IMR-90 (cell line): Measurements from ENCODE around the gene COTL1. TPM values are rescaled to one million over a fixed set of nuclear protein-coding genes. Genes with fewer than 3 reads are reported as not detected.
A peak's percentile ranks its signal among the peaks of the same experiment; 100 is the strongest.
"Not testable (repeated sequence)": the region's sequence is repeated elsewhere in the genome, so short reads cannot be mapped to it uniquely, and the experiment has no call there.

Experiments used
- ATAC-seq: fragments of 200-7000 bp; cut with Tn5 transposase; 2 replicates; pipeline ENCODE4 v1.9.1; 2020; ENCODE audit warnings: low read depth, mild to moderate bottlenecking, moderate library complexity
- BruUV-seq: library from RNA; stranded (reverse); fragments of 400-500 nt; replicated peaks from 2 replicates; lab custom pipeline; 2021; lab: Mats Ljungman, UMichigan
- CTCF ChIA-PET: fragments of 300-600 bp; formaldehyde crosslinking; extraction: SDS; loops from one replicate; lab custom pipeline; 2021; ENCODE audit warnings: antibody characterized with exemption; lab: Yijun Ruan, JAX
- POLR2A ChIA-PET: fragments of 300-600 bp; sonication (Branson Sonifier 250); formaldehyde crosslinking; loops from one replicate; lab custom pipeline; 2022; ENCODE audit warnings: antibody characterized with exemption; ENCODE audit not compliant: unreplicated experiment; lab: Charles Lee
- DNase-seq: peaks from one replicate; pipeline ENCODE4 v3.0.0; 2013
- H2AFZ ChIP-seq: replicated peaks from 2 replicates; pipeline ENCODE3; 2013; ENCODE audit warnings: low read length, mild to moderate bottlenecking; ENCODE audit not compliant: poor library complexity
- H2AK5ac ChIP-seq: 2 replicates; pipeline ENCODE4 v1.6.1; 2013; ENCODE audit warnings: low read depth, low read length, inconsistent platforms
- H2AK9ac ChIP-seq: replicated peaks from 2 replicates; pipeline ENCODE3; 2013; ENCODE audit warnings: mild to moderate bottlenecking, low read depth, low read length, moderate library complexity; ENCODE audit not compliant: poor library complexity
- H2BK120ac ChIP-seq: 2 replicates; pipeline ENCODE4 v1.6.1; 2013; ENCODE audit warnings: low read depth, low read length, inconsistent platforms
- H2BK15ac ChIP-seq: 3 replicates; pipeline ENCODE4 v1.6.1; 2013; ENCODE audit warnings: low read depth, low read length, inconsistent platforms
- H2BK20ac ChIP-seq: 2 replicates; pipeline ENCODE4 v1.6.1; 2013; ENCODE audit warnings: low read depth, mild to moderate bottlenecking, inconsistent platforms, low read length, moderate library complexity
- H2BK5ac ChIP-seq: 2 replicates; pipeline ENCODE4 v1.6.1; 2013; ENCODE audit warnings: mild to moderate bottlenecking, low read depth, low read length, inconsistent platforms; ENCODE audit not compliant: poor library complexity, severe bottlenecking
- H3K14ac ChIP-seq: replicated peaks from 2 replicates; pipeline ENCODE4 v1.6.1; 2013; ENCODE audit warnings: low read depth, low read length, inconsistent platforms
- H3K18ac ChIP-seq: 2 replicates; pipeline ENCODE4 v1.6.1; 2013; ENCODE audit warnings: low read depth, low read length, control low read depth
- H3K23ac ChIP-seq: 2 replicates; pipeline ENCODE4 v1.6.1; 2013; ENCODE audit warnings: low read depth, low read length, inconsistent platforms
- H3K27ac ChIP-seq: 2 replicates; pipeline ENCODE4 v1.5.1; 2013; ENCODE audit warnings: mild to moderate bottlenecking, control low read depth, low read length; ENCODE audit not compliant: insufficient read depth
- H3K27me3 ChIP-seq: 2 replicates; pipeline ENCODE4 v1.6.1; 2013; ENCODE audit warnings: low read length; ENCODE audit not compliant: control insufficient read depth, insufficient read depth
- H3K36me3 ChIP-seq: 2 replicates; pipeline ENCODE4 v1.6.1; 2013; ENCODE audit warnings: low read length, mixed read lengths; ENCODE audit not compliant: control insufficient read depth, insufficient read depth
- H3K4ac ChIP-seq: 2 replicates; pipeline ENCODE4 v1.6.1; 2013; ENCODE audit warnings: low read depth, low read length, inconsistent platforms
- H3K4me1 ChIP-seq: 2 replicates; pipeline ENCODE4 v1.6.1; 2013; ENCODE audit warnings: low read length, mixed read lengths; ENCODE audit not compliant: control insufficient read depth, insufficient read depth
- H3K4me2 ChIP-seq: 2 replicates; pipeline ENCODE4 v1.6.1; 2013; ENCODE audit warnings: low read depth, mild to moderate bottlenecking, control low read depth, low read length, moderate library complexity
- H3K4me3 ChIP-seq: 2 replicates; pipeline ENCODE4 v1.5.1; 2013; ENCODE audit warnings: low read depth, mild to moderate bottlenecking, control low read depth, low read length, moderate library complexity; ENCODE audit not compliant: insufficient read depth
- H3K56ac ChIP-seq: 2 replicates; pipeline ENCODE4 v1.6.1; 2013; ENCODE audit warnings: low read length, inconsistent platforms; ENCODE audit not compliant: insufficient read depth; ENCODE audit errors: extremely low read depth
- H3K79me1 ChIP-seq, 2 experiments: 2 replicates each; pipeline ENCODE4 v1.6.1; 2013; ENCODE audit warnings: low read length in 2 of 2, inconsistent platforms in 1 of 2, low read depth in 1 of 2
- H3K9ac ChIP-seq: 2 replicates; pipeline ENCODE4 v1.6.1; 2013; ENCODE audit warnings: low read depth, low read length, control low read depth
- H3K9me1 ChIP-seq: 2 replicates; pipeline ENCODE4 v1.6.1; 2013; ENCODE audit warnings: low read length, inconsistent platforms; ENCODE audit not compliant: insufficient read depth
- H3K9me3 ChIP-seq: 2 replicates; pipeline ENCODE4 v1.6.1; 2013; ENCODE audit warnings: low read length; ENCODE audit not compliant: control insufficient read depth, insufficient read depth
- H4K20me1 ChIP-seq: 2 replicates; pipeline ENCODE4 v1.6.1; 2013; ENCODE audit warnings: low read length, inconsistent platforms; ENCODE audit not compliant: insufficient read depth
- H4K5ac ChIP-seq: 2 replicates; pipeline ENCODE4 v1.6.1; 2013; ENCODE audit warnings: mild to moderate bottlenecking, low read depth, low read length, control low read depth
- H4K8ac ChIP-seq, 2 experiments: 2 replicates each; pipeline ENCODE4 v1.6.1; 2013; ENCODE audit warnings: low read depth in 2 of 2, low read length in 2 of 2, control low read depth in 1 of 2, inconsistent platforms in 1 of 2
- H4K91ac ChIP-seq: 2 replicates; pipeline ENCODE4 v1.6.1; 2013; ENCODE audit warnings: low read depth, low read length, inconsistent platforms; ENCODE audit not compliant: insufficient read depth
- WGBS, 2 experiments: methylation state at CpG; one replicate each; pipeline versions ENCODE4 v1.1.5 to v1.1.7; 2013; ENCODE audit warnings: missing lambda C conversion rate in 2 of 2; ENCODE audit not compliant: insufficient read length in 1 of 2; ENCODE audit errors: extremely low coverage in 2 of 2; 5-methylcytosine and 5-hydroxymethylcytosine counted together
- dilution Hi-C: fragments of 300-500 bp; cut with HindIII; formaldehyde crosslinking; loops from one replicate; pipeline ENCODE4 v1.14.3; 2018; ENCODE audit warnings: low sequenced_read_pairs; ENCODE audit not compliant: unreplicated experiment
- in situ Hi-C: fragments of 300-500 bp; cut with MboI; formaldehyde crosslinking; loops from 3 replicates; pipeline ENCODE4 v1.14.3; 2019; ENCODE audit warnings: low sequenced_read_pairs, inconsistent platforms, mixed read lengths
- intact Hi-C: fragments of 100-400 bp; cut with micrococcal nuclease; formaldehyde crosslinking; loops from 2 replicates; pipeline ENCODE4 v1.10.0; 2022
- polyA plus RNA-seq, 3 experiments: library from polyadenylated mRNA; depleted of rRNA; stranded (reverse); fragments of >200 nt; gene quantifications; 2 replicates each; pipeline ENCODE4 v1.2.3, GENCODE V29; 2012; ENCODE audit warnings: low replicate concordance in 1 of 3
- total RNA-seq: library from RNA; depleted of rRNA; stranded (reverse); fragments of >200 nt; gene quantifications from 2 replicates; pipeline ENCODE4 v1.2.3, GENCODE V29; 2012

The COTL1 gene
- total and polyA plus RNA-seq, 2 of the 4 experiments (the other 2 are of a cell fraction), result 144 to 258 TPM

DNA sequence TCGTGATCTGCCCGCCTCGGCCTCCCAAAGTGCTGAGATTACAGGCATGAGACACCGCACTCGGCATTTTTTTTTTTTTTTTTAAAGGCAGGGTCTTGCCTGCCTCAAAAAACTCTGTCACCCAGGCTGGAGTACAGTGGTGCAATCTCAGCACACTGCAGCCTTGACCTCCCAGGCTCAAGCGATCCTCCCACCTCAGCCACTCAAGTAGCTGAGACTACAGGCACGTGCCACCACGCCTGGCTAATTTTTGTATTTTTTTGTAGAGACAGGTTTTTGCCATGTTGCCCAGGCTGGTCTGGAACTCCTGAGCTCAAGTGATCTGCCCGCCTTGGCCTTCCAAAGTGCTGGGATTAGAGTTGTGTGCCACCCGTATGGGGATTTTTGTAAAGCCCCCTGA is 3.0 kb upstream of the COTL1 start:
- WGBS, 2 experiments, result 83% methylated on average over 5 of the region's 10 CpGs; no CpG with 5 or more reads in 1 of the 2 experiments

More for the DNA sequence above, 3.0 kb upstream of the COTL1 start:
- H2BK5ac ChIP-seq, H2BK20ac ChIP-seq, H4K5ac ChIP-seq, H3K4me1 ChIP-seq, H2AFZ ChIP-seq, H2AK9ac ChIP-seq, dilution Hi-C loops, H3K18ac ChIP-seq, ATAC-seq, H3K9me3 ChIP-seq, H3K9me1 ChIP-seq, H3K9ac ChIP-seq, H4K8ac ChIP-seq, H3K14ac ChIP-seq, H3K23ac ChIP-seq, H3K27me3 ChIP-seq, BruUV-seq, H3K4me3 ChIP-seq, H3K36me3 ChIP-seq, DNase-seq, H2BK15ac ChIP-seq, H2BK120ac ChIP-seq, H3K56ac ChIP-seq, H4K91ac ChIP-seq, POLR2A ChIA-PET, H3K4me2 ChIP-seq, H3K27ac ChIP-seq: not testable (repeated sequence)
- H4K20me1 ChIP-seq, result peaks cover 19% of the 10 kb centered on the region
- in situ Hi-C loops (loop anchor here (5.0 kb wide), 2 partner anchors 106 to 109 kb away; no protein-coding TSS in a partner anchor), intact Hi-C loops (loop anchor here (5.0 to 10.0 kb wide), 2 partner anchors 204 to 331 kb away; no protein-coding TSS in a partner anchor)
- H2AK5ac ChIP-seq, result peak overlapping the region; percentile 77
- H3K4ac ChIP-seq, result peak overlapping the region; percentile 16; the same call in 1 of the 2 replicates
- CTCF ChIA-PET, result interaction anchor here (1.0 to 3.2 kb wide), 2 partner anchors 110 to 119 kb away, joined by 4 to 14 read pairs; no protein-coding TSS in a partner anchor
- peaks cover 0 to 21% of the 10 kb centered on the region in 2 experiments; a peak in 2 of 4 replicates for H3K79me1 ChIP-seq
